Heart right ventricle (tissue), 16 donors: ENCODE results near the gene C6. TPM values are rescaled to one million over a fixed set of nuclear protein-coding genes. Genes with fewer than 3 reads are reported as not detected.
A peak's percentile ranks its signal among the peaks of the same experiment; 100 is the strongest.
"Not testable (repeated sequence)": the region's sequence is repeated elsewhere in the genome, so short reads cannot be mapped to it uniquely, and the experiment has no call there.

ENCODE experiments used
- ATAC-seq, 8 donors: fragments of 200-7000 bp; cut with Tn5 transposase; one replicate each; pipeline ENCODE4 v1.9.1; 2020; ENCODE audit warnings: mild to moderate bottlenecking in 8 of 8, moderate library complexity in 8 of 8, moderate number of reproducible peaks in 1 of 8
- DNase-seq, 2 donors: peaks; one replicate each; pipeline ENCODE4 v3.0.0-alpha.2; 2020
- H3K27ac ChIP-seq, 10 donors: fragments of 200-600 bp; sonication (generic) in 2 of 10; one replicate each; pipeline versions ENCODE4 v1.5.0 to v1.8.0; 2020 to 2022; ENCODE audit warnings: mild to moderate bottlenecking in 3 of 10
- H3K27me3 ChIP-seq, 7 donors: fragments of 200-600 bp; one replicate each; pipeline ENCODE4 v1.8.0; 2021 to 2022; ENCODE audit warnings: mild to moderate bottlenecking in 2 of 7
- H3K36me3 ChIP-seq, 9 donors: fragments of 200-600 bp; sonication (generic) in 1 of 9; one replicate each; pipeline versions ENCODE4 v1.5.0 to v1.8.0; 2020 to 2022; ENCODE audit warnings: mild to moderate bottlenecking in 2 of 9
- H3K4me1 ChIP-seq, 9 donors: fragments of 200-600 bp; sonication (generic) in 1 of 9; one replicate each; pipeline versions ENCODE4 v1.5.0 to v1.8.0; 2020 to 2022; ENCODE audit warnings: mild to moderate bottlenecking in 4 of 9
- H3K4me3 ChIP-seq, 10 donors: fragments of 200-600 bp; sonication (generic) in 2 of 10; one replicate each; pipeline versions ENCODE4 v1.5.0 to v1.8.0; 2020 to 2022; ENCODE audit warnings: mild to moderate bottlenecking in 7 of 10, moderate library complexity in 2 of 10
- H3K9me3 ChIP-seq, 11 donors: fragments of 200-600 bp in 10 of 11; sonication (generic) in 2 of 11; one replicate each; pipeline versions ENCODE4 v1.5.0 to v1.8.0; 2013 to 2022; ENCODE audit warnings: mild to moderate bottlenecking in 2 of 11, control low read depth in 1 of 11, moderate library complexity in 1 of 11
- WGBS, 2 donors: extraction: QIAGEN DNeasy Blood & Tissue Kit; methylation state at CpG; one replicate each; pipeline ENCODE4 v1.1.7; 2013; ENCODE audit warnings: inconsistent platforms in 1 of 2; 5-methylcytosine and 5-hydroxymethylcytosine counted together
- intact Hi-C, 10 donors: fragments of 100-400 bp; cut with DNase I; formaldehyde crosslinking; loops; one replicate each; pipeline versions ENCODE4 v1.11.1 to v1.14.2; 2022
- polyA plus RNA-seq, 2 donors: library from polyadenylated mRNA; stranded (reverse); fragments of 200-250 nt; gene quantifications; one replicate each; pipeline ENCODE4 v1.2.3, GENCODE V29; 2013
- total RNA-seq, 10 donors: library from RNA; stranded (reverse); fragmentation: NEBNext Ultra II Directional in 3 of 10; extraction: Animal tissue kit (Norgen Biotek cat#: 25700) in 3 of 10; gene quantifications; one replicate each; pipeline versions ENCODE4 v1.2.1 to v1.2.4, GENCODE V29; 2021 to 2023
- TF ChIP-seq, protein P1 (sequence below), 9 donors: fragments of 200-600 bp; sonication (generic) in 2 of 9; IDR thresholded peaks; one replicate each; pipeline versions ENCODE4 v1.5.0 to v1.8.0; 2021 to 2022; ENCODE audit warnings: antibody characterized with exemption in 9 of 9, mild to moderate bottlenecking in 5 of 9, moderate library complexity in 1 of 9
- donor health status: Arrhythmogenic right ventricular cardiomyopathy.
- donor health status: ischemic (EF 13 %, LVEDD 7.1; RV severe dilation, severe dysfunction).
- donor health status: healthy with polysubstance abuse.
- donor health status: DM: no; HTN: yes; CAD: no.
- donor health status: DM: no; HTN: no; CAD: no.
- donor health status: ischemic (EF 25% LVEDD 6.9; RV normal size, moderate dysfunction).
- donor health status: ischemic (EF 25% LVEDD 5.7; RV mildly dilated, moderate dysfunction).
- donor health status: healthy.
- donor health status: DM: yes; HTN: yes; CAD: no.
- donor health status: Ischemic cardiomyopathy.
- donor health status: ischemic (EF 35%, LVEDD 5.7; RV mildly dilated, moderate dysfunction).
- donor health status: nonischemic (EF 11% LVEDD 7.7; RV severe dilation, severe dysfunction).
- donor health status: DM: yes; HTN: yes; CAD: no.
- donor health status: PGD.
- donor health status: ischemic (EF 29% LVEDD 5.4; RV normal size, mild dysfunction).
- donor health status: nonischemic (EF 23%, LVEDD 6.1; RV moderate dilation, normal function).

The C6 gene
- total and polyA plus RNA-seq, 12 donors: 6.1 to 184 (median 51.9) TPM

DNA sequence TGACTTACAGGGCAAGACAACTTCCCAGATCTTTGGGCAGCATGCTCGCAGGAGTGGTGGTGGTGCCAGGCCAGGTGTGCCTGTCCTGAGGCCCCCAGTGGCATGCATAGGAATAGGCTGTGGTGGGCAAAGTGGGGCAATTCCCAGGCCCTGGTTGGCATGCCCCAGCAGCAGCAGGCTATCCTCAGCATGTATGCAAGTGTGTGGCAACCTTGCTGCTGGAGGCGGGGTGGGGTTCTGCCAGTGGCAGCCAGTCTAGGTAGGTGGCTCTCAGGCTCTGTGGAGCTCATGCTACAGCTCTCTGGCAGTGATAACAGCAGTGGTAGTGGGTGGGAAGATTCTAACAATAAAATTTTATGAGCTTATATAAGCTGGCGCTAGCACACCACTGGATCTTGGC is 27.7 kb upstream of the C6 start:
- WGBS, 2 donors: 97 to 98% methylated on average over 3 of the region's 3 CpGs
- Histone ChIP-seq H3K4me1 (no peaks in the 10 kb centered on the region), H3K27ac (no peak overlapping the region), H3K36me3 (no peaks in the 10 kb centered on the region), H3K4me3 (no peak overlapping the region), H3K27me3 (no peaks in the 10 kb centered on the region), H3K9me3 (peaks cover 0 to 23% (median 0%) of the 10 kb centered on the region in 11 donors)
- peak in 1 of 8 donors; percentile 30 for ATAC-seq
- DNase-seq: no peak
- intact Hi-C loops: no loop called here
- TF ChIP-seq, protein P1, sequence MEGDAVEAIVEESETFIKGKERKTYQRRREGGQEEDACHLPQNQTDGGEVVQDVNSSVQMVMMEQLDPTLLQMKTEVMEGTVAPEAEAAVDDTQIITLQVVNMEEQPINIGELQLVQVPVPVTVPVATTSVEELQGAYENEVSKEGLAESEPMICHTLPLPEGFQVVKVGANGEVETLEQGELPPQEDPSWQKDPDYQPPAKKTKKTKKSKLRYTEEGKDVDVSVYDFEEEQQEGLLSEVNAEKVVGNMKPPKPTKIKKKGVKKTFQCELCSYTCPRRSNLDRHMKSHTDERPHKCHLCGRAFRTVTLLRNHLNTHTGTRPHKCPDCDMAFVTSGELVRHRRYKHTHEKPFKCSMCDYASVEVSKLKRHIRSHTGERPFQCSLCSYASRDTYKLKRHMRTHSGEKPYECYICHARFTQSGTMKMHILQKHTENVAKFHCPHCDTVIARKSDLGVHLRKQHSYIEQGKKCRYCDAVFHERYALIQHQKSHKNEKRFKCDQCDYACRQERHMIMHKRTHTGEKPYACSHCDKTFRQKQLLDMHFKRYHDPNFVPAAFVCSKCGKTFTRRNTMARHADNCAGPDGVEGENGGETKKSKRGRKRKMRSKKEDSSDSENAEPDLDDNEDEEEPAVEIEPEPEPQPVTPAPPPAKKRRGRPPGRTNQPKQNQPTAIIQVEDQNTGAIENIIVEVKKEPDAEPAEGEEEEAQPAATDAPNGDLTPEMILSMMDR (IDR thresholded peaks at IDR 0.05): no peak

DNA sequence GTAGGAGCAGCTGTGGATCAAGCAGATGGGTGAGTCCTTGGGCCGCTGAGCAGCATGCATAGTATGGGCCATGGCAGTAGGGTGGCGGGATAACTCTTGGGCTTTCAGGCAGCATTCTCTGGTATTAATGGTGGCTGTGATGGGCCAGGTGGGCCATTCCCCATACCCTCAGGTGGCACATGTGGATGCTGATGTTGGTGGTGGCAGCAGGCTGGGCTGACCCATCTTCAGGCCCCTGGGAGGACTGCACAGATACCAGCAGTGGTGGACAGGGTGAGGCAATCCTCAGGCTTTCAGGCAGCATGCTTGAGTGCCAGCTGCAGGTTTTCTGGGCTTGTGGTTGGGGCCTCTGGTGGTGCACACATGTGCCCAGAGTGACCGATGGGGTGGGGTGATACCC is 27.1 kb upstream of the C6 start:
- peak in 1 of 8 donors; percentile 41 for ATAC-seq
- intact Hi-C loops: no loop called here
- H3K9me3 ChIP-seq: peaks cover 0 to 23% (median 0%) of the 10 kb centered on the region in 11 donors
- no peak overlapping the region for H3K27ac ChIP-seq
- TF ChIP-seq, protein P1 (IDR thresholded peaks at IDR 0.05): no peak
- 95 to 96% methylated on average over 3 of the region's 3 CpGs for WGBS, 2 donors
- H3K4me3 ChIP-seq: no peak overlapping the region
- H3K27me3 ChIP-seq: no peaks in the 10 kb centered on the region
- no peaks in the 10 kb centered on the region for H3K4me1 ChIP-seq
- no peak for DNase-seq
- H3K36me3 ChIP-seq: no peaks in the 10 kb centered on the region

DNA sequence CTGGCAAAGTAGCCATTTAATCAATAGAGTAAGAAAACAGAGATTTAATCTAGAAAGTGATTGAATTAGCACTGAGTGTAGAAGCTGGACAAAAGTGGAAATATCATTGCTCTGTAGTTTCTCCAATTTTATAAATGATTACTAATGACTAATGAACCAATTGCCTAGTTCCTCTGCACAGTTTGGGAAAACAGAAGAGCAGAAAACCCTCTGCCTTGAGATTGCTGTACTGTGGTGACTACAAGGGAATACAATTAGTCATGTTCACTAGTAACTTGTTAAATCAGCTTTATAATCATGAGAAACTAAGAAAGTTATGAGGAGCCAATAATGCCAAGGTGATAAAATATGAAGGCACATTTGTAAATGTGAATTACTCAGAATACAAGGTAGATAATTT is 21.1 kb upstream of the C6 start:
- no peak for DNase-seq
- ATAC-seq: no peak
- H3K27me3 ChIP-seq: no peaks in the 10 kb centered on the region
- H3K4me3 ChIP-seq: no peak overlapping the region
- no peaks in the 10 kb centered on the region for H3K36me3 ChIP-seq
- TF ChIP-seq, protein P1 (IDR thresholded peaks at IDR 0.05): no peak
- H3K27ac ChIP-seq: no peak overlapping the region
- intact Hi-C loops: no loop called here
- H3K4me1 ChIP-seq: no peaks in the 10 kb centered on the region
- H3K9me3 ChIP-seq: peaks cover 0 to 34% (median 12%) of the 10 kb centered on the region in 11 donors

DNA sequence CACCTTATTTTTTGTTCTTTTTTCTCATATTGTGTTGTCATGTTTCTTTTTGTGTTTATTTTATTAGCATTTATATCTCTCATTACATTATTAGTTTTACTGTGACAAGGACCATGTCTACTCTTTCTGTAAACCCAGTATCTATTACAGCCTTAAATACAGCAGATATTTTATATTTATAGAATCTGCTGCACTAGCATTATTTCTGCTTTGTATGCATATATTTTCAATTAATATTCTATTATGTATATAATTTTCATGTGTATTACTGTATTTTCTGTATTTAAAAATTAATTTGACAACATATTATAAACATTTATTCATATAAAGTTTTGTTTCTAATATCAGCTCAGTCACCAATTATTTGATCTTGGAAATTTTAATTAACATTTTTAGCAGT is 19.5 kb upstream of the C6 start:
- Histone ChIP-seq H3K27ac (no peak overlapping the region), H3K4me1 (no peaks in the 10 kb centered on the region), H3K27me3 (no peaks in the 10 kb centered on the region), H3K9me3 (peaks cover 0 to 38% (median 12%) of the 10 kb centered on the region in 11 donors), H3K4me3 (no peak overlapping the region), H3K36me3 (no peaks in the 10 kb centered on the region)
- no peak for ATAC-seq
- TF ChIP-seq, protein P1 (IDR thresholded peaks at IDR 0.05): no peak
- no peak for DNase-seq
- intact Hi-C loops: no loop called here

DNA sequence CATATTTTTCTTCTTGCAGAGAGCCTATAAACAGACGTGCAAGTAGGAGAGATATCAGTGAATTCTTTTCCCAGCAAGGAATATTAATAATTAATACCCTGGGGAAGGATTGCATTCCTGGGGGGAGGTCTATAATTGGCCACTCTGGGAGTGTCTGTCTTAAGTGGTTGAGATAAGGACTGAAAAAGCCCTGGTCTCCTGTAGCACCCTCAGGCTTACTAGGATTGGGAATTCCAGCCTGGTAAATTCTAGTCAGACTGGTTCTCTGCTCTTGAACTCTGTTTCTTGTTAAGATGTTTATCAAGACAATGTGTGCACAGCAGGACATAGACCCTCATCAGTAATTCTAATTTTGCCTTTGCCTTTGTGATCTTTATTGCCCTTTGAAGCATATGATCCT is 16.9 kb upstream of the C6 start:
- H3K27ac ChIP-seq, H3K27me3 ChIP-seq, H3K36me3 ChIP-seq, DNase-seq, intact Hi-C loops, H3K4me3 ChIP-seq, H3K4me1 ChIP-seq, ATAC-seq: not testable (repeated sequence)
- peaks cover 0 to 53% (median 16%) of the 10 kb centered on the region in 11 donors for H3K9me3 ChIP-seq
- 32 to 44% methylated on average over 1 of the region's 1 CpG for WGBS, 2 donors
